ENCODE results near the gene SPTLC2.
A peak's percentile ranks its signal among the peaks of the same experiment; 100 is the strongest.

The SPTLC2 gene

GRCh38 chr14:77623201-77623600, 6.8 kb upstream of the SPTLC2 start:
- DNase-seq (ENCODE audit: low read depth in 2 of 3, low spot score in 2 of 3): no peak

DNA sequence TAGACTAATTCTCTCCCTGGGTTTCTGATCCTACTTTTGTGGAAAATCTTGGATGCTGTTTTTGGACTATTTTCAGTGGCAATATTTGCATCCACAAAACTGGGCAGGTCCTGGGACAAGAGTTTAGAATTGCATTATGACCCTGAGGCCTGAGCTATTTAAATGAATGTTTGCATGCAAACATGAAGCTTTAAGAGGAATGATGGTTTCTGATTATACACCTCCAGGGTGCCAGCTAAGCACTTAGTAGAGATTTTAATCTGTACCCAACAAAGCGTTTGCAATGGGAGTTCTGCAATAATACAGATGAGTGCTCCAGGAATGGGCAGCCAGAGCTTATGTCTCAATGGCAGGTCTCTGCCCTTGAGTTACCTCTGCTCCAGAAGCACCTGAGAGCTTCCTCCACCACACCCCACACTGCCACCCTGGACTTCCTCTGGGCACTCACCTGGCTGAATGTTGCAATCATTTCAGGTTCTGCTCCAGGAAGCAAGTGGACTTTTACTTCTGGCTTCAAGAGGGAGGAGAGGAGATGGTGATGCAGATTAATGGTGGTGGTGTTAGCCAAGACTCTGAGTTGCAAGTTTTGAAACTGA, 6.0 kb upstream of the SPTLC2 start:
- no peak for DNase-seq (ENCODE audit: low read depth in 2 of 3, low spot score in 2 of 3)

DNA sequence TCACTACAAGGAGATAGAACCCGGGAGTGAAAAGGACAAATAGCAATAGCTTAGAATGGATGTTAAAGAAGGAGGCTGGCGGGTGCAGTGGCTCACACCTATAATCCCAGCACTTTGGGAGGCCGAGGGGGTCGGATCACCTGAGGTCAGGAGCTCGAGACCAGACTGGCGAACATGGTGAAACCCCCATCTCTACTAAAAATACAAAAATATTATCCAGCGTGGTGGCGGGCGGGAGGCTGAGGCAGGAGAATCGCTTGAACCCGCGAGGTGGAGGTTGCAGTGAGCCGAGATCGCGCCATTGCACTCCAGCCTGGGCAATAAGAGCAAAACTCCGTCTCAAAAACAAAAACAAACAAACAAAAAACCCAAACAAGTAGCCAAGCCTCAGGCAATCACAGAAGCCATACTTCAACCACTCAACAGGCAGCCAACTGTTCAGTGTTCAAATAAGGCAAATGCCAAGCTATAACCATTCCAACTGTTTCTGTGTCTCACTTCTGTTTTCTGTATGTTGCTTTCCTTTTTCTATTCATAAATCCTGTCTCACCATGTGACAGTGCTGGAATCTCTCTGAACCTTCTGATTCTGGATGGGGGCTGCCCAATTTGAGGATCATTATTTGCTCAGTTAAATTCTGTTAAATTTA, 3.9 kb upstream of the SPTLC2 start:
- DNase-seq (ENCODE audit: low read depth in 2 of 3, low spot score in 2 of 3): no peak

DNA sequence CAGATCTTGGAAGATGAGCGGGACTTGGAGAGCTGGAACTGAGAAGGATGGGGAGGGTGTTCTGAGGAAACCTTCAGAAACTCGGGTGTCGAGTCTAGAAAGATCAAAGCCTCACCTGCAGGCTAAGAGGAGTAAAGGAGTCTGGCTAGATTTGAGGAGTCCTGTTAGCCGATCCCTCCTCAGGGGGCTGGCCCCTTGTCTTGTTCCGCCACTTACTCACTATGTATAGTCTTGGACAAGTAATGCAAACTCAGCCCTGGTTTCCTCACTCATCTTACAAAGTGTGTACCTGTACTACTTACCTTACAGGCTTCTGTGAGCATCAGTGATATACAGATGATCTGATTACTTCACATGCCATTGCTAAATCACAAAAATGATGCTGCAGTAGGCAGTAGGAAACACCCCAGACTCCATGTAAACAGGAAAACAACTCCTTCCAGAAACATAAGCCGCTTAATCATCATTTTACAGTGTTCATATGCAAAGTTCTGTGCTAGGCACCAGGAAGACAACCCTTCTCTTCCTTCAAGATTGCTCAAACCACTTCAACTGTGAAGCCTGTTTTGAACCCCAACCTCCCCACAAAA, 2.0 kb upstream of the SPTLC2 start:
- no peak for DNase-seq (ENCODE audit: low read depth in 2 of 3, low spot score in 2 of 3)

DNA sequence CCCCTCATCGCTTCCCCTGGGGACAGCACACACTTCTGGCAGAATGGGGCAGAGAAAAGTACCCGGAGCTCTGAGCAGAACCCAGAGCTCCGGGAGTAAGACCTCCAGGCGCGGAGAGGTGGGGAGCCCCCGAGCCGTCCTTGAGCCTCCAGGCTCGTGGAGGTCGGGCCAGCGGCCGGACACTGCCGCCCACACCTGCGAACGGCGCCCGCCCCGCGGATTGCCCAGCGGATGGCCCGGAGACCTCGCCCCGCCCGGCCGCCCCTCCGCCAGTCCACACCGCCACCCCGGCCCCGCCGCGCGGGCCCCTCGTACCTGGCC, 344 bp downstream of the SPTLC2 start:
- DNase-seq (ENCODE audit: low read depth in 2 of 3, low spot score in 2 of 3): no peak

DNA sequence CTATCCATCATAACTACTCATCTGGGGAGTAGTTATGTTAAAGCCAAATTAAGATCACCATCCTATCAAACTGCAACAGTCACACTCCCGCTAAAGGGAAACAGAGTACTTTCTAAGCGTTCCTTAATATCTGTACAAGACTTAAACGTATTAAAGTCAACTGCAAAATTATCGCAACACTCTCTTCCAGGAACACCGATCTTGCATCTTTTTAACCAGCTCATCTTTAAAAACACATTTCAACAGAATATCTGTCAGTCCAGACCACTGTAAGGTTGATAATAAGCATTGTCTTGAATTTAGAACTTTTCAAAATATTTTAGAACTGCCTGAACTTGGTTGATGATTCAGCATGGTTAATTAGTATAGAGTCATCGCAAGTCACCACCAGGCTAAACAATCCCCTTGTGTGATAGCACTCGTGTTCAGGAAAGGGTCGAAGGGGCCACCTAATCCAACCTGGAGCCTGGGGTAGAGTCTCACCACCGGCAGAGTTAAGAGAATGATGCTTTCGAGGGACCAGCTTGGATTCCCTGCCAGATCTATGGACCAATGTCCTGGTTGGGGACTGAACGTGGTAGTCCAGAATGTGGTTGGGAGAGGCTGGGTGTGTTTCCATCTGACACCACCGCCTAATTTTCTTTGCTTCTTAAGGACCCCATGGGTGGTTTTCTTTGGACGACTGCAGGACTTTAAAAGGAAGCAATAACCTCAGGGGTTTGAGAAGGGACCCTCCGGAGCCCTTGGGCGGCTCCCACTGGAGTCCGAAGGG, 890 bp downstream of the SPTLC2 start:
- peak in 2 of 3 experiments; percentile 11 to 18 for DNase-seq (ENCODE audit: low read depth in 2 of 3, low spot score in 2 of 3)

GRCh38 chr14:77613201-77613600, 3.2 kb downstream of the SPTLC2 start:
- DNase-seq (ENCODE audit: low read depth in 2 of 3, low spot score in 2 of 3): no peak

GRCh38 chr14:77612011-77612620, 4.3 kb downstream of the SPTLC2 start:
- no peak for DNase-seq (ENCODE audit: low read depth in 2 of 3, low spot score in 2 of 3)

DNA sequence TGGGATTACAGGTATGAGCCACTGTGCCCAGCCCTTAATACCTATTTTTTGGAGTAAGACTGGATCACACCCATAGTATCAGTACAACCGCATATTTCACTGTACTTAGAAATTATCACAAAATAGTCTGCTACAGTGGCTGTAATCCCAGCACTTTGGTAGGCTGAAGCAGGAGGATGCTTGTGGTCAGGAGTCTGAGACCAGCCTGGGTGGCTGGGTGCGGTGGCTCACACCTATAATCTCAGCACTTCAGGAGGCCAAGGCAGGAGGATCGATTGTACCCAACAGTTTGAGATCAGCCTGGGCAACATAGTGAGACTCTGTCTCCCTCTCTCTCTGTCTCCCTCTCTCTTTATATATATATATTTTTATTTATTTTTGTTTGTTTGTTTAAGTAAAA, 5.9 kb downstream of the SPTLC2 start:
- no peak for DNase-seq (ENCODE audit: low read depth in 2 of 3, low spot score in 2 of 3)

- no peak for DNase-seq (ENCODE audit: low read depth in 2 of 3, low spot score in 2 of 3)
Measured at GRCh38 chr14:77609922-77610321, 6.5 kb downstream of the SPTLC2 start.

- peak in 1 of 3 experiments; percentile 4 for DNase-seq (ENCODE audit: low read depth in 2 of 3, low spot score in 2 of 3)
Measured at GRCh38 chr14:77607741-77608302, 8.6 kb downstream of the SPTLC2 start.

DNA sequence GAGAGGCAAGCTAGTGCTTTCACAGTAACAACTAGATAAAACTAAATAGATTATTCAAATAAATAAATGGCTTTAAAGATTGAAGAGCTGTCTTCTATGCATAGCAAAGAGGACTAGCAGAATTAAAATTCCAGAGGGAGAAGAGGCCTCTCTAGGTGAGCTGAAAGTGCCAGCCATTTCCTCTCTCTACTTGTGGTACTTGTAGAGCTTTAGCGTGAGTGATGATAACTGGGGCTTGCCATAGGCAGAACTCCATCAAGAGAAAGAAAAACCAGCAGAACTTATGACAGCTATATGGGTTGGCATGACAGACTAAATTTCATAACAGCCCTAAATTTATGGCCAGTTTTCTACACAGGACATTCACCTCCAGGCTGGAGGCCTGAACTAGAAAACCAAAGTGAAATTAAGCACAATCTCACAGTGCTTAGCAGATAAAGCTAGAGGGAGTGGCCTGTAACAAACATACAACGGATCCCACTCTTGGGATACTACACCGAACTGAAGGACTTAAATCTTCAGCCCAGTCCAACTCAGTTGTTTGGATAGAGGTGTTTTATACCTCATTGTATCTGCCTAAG, 11.0 kb downstream of the SPTLC2 start:
- DNase-seq (ENCODE audit: low read depth in 2 of 3, low spot score in 2 of 3): no peak

- DNase-seq (ENCODE audit: low read depth in 2 of 3, low spot score in 2 of 3): no peak
Measured at GRCh38 chr14:77603654-77604255, 12.7 kb downstream of the SPTLC2 start.

DNA sequence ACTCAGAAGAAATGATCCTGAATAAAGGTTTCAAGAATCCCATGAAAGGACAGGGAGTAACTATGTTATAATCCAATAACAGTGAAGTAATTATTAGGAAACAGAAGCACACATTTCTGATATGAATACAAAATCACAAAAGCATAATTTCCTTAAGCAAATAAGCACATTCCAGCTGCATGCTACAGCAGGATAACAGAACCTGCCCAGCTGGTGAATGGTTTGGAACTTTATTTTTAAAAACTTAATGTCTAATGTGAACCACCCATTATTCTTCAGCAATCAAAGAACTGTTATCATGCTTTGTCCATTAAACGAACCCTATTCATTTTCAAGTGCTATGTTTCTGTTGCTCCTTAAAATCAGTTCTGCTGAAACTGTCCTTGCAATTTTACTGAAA, 13.4 kb downstream of the SPTLC2 start:
- DNase-seq (ENCODE audit: low read depth in 2 of 3, low spot score in 2 of 3): no peak

GRCh38 chr14:77601846-77602619, 14.4 kb downstream of the SPTLC2 start:
- no peak for DNase-seq (ENCODE audit: low read depth in 2 of 3, low spot score in 2 of 3)

DNA sequence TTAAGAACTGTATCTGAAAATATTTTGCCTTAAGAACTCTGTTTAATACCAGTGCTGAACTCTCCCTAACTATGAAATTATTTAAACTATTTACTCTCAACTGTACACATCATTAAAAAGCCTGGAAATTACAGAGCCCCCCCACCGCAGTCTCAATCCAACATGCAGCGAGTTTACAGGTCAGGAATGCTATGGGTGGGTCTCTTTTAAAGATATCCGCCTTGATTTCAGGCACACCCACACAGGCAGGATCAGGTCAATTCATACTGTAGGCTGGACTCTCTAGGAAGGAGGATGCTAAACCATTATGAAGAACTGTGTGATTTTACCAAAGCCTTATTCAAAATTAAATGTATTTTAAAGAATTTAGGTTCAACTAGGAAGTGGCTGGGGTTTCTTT, 16.5 kb downstream of the SPTLC2 start:
- DNase-seq (ENCODE audit: low read depth in 2 of 3, low spot score in 2 of 3): no peak

DNA sequence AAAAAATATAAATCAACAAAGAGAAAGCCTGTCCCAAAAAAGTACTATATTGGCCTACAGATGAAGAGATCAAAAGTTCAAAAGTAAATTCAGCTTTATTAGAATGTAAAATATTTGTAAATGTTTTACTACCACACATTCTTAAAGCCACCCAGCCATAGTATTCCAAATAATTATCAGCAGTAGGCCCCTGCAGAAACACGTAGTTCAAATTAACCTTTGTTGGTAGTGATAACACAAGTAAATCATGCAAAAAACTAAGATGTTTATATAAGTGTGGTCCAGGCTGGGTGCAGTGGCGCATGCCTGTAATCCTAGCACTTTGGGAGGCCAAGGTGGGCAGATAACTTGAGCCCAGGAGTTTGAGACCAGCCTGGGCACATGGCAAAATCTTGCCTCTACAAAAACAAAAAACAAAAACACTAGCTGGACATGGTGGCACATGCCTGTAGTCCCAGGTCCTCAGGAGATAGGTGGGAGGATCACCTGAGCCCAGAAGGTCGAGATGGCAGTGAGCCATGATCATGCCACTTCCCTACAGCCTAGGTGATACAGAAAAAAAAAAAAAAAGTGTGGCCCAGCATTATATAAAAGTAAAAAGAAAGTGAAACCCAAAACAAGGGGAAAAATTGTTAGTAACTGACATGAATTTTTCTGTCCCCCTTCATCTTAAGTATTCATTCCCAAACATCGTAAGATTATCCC, 17.9 kb downstream of the SPTLC2 start:
- DNase-seq (ENCODE audit: low read depth in 2 of 3, low spot score in 2 of 3): no peak

DNA sequence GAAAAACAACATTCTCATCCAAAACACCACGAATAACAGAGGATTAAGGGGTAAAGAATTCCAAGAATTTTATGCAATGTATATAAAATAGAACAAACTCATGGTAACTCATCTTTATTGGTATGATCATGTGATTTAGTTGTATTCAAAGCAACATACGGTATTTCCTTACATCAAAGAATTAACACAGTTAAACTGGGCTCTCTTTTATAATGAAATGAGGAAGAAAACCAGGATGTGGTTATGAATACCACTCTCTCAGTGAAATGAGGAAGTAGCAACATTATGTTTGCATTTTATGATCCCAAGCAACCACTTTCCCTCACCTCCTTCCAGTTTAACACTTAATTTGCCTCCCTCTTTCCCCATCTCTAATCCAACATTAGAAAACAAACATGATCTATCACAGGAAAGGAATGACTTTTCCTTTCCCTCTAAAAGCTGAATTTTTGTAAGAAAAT, 22.9 kb downstream of the SPTLC2 start:
- DNase-seq (ENCODE audit: low read depth in 2 of 3, low spot score in 2 of 3): no peak

DNA sequence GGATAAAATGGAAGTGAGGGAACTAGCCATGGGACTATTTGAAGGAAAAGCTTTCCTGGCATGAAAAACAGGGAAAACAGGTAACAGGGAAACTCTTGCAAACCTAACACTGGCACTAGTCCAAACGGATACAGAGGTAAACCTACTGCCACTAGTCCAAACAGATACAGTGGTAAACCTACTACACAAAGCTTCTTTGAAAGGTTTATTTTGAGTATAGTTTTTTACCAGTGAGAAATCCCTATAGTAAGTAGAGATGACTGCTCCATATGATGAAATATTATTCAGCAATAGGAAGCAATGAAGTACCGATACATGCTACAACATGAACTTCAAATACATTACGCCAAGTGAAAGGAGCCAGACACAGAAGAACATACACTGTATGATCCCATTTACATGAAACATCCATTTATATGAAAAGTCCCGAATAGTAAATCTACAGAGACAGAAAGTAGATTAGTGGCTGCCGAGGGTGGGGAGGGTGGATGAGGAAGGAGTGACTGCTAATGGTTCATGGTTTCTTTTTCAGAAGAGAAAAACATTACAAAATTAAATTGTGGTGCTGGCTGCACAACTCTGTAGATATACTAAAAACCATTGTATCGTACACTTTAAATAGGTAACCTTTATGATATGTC, 25.5 kb downstream of the SPTLC2 start:
- no peak for DNase-seq (ENCODE audit: low read depth in 2 of 3, low spot score in 2 of 3)
